ENCODE data around the gene PPP2R5D.

Gene PPP2R5D

GRCh38 chr6:43059168-43060033 lies 75.0 kb downstream of the PPP2R5D start, which contains the start of the genes KLC4 and MRPL2:
KLC4 (plus strand) TSS chr6:43059631; CDS start chr6:43061336, 1,705 bp downstream.
MRPL2 (minus strand) TSS chr6:43059434; CDS start chr6:43059381, 53 bp downstream.
- DNase-seq (ENCODE audit: low read depth): peak; percentile 92

- DNase-seq (ENCODE audit: low read depth): no peak
These were observed 75.8 kb downstream of the PPP2R5D start for GRCh38 chr6:43060034-43060754.

GRCh38 chr6:43060755-43061633 lies 76.6 kb downstream of the PPP2R5D start:
- no peak for DNase-seq (ENCODE audit: low read depth)

- no peak for DNase-seq (ENCODE audit: low read depth)
These were observed 77.5 kb downstream of the PPP2R5D start for GRCh38 chr6:43061861-43062260.

Data from GM04503 (cell line).